ENCODE measurements around the gene ZNF423. TPM values are rescaled to one million over a fixed set of nuclear protein-coding genes. Genes with fewer than 3 reads are reported as not detected.

ZNF423 gene
- polyA plus RNA-seq, 1 donor from 2014 or later, result 4.5 TPM

DNA sequence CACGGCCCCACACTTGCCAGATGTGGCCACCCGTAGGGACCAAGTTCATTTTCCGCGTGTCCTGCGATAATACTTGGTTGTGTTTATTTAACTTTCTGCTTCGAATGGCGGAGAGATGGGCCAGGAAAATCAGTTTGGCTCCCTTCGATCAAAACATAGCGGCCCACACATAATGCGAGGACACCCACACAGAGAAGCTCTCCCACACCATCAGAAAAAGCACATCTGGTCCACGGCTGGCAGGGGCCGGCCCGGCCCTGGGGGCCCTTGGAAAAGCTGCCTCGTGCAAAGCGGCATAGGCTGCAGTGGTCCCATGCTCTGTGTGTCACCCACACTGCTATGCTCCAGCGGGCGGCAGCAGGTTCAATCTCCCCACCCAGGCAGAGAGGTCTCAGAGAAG is 46.9 kb downstream of the ZNF423 start:
- Histone ChIP-seq H3K36me3 (ENCODE audit: insufficient read depth, low read length) (no peaks in the 10 kb centered on the region), H3K27ac (ENCODE audit: low read length) (no peak overlapping the region), H3K9me2 (ENCODE audit: insufficient read depth, low read length) (no peaks in the 10 kb centered on the region), H4K20me1 (ENCODE audit: insufficient read depth) (no peaks in the 10 kb centered on the region), H3K9me3 (ENCODE audit: low read length) (no peaks in the 10 kb centered on the region), H3F3A (ENCODE audit: insufficient read depth, low read length, poor library complexity, severe bottlenecking) (no peaks in the 10 kb centered on the region), H3K4me2 (ENCODE audit: low read length) (no peak overlapping the region), H3K9ac (ENCODE audit: low read length) (no peak overlapping the region), H3K79me2 (replicated peaks; ENCODE audit: insufficient read depth, low read length) (no peaks in the 10 kb centered on the region), H3K4me3 (ENCODE audit: low read length) (no peak overlapping the region), H3K27me3 (ENCODE audit: insufficient read depth, low read depth, low read length) (no peaks in the 10 kb centered on the region), H2AFZ (ENCODE audit: low read depth, low read length) (no peak overlapping the region)
- TF ChIP-seq EZH2 (IDR thresholded peaks at IDR 0.05; ENCODE audit: borderline replicate concordance, insufficient read depth, low read length, poor library complexity, severe bottlenecking) (no peak), SMC3 (conservative IDR thresholded peaks at IDR 0.05; ENCODE audit: poor library complexity) (no peak)

DNA sequence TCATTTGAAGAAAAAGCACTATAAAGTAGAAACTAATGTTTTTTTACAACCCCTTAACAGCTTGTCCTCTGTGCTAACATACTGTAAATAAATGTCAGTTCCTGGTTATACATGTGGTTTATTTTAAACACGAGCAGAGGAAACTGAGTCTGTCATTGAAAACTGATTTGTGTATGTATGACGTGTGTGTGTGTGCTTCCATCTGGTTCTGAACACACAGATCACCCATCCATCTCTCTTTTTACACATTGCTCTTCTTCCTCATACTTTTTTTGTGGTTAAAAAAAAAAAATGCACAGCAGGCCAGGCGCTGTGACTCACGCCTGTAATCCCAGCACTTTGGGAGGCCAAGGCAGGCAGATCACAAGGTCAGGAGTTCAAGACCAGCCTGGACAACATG is 49.5 kb downstream of the ZNF423 start:
- Histone ChIP-seq H3F3A (ENCODE audit: insufficient read depth, low read length, poor library complexity, severe bottlenecking) (no peaks in the 10 kb centered on the region), H4K20me1 (ENCODE audit: insufficient read depth) (no peaks in the 10 kb centered on the region), H2AFZ (ENCODE audit: low read depth, low read length) (no peak overlapping the region), H3K79me2 (replicated peaks; ENCODE audit: insufficient read depth, low read length) (peaks cover 3% of the 10 kb centered on the region), H3K27ac (ENCODE audit: low read length) (no peak overlapping the region), H3K4me2 (ENCODE audit: low read length) (no peak overlapping the region), H3K4me3 (ENCODE audit: low read length) (no peak overlapping the region), H3K36me3 (ENCODE audit: insufficient read depth, low read length) (no peaks in the 10 kb centered on the region), H3K9me3 (ENCODE audit: low read length) (no peaks in the 10 kb centered on the region), H3K9me2 (ENCODE audit: insufficient read depth, low read length) (no peaks in the 10 kb centered on the region), H3K9ac (ENCODE audit: low read length) (no peak overlapping the region), H3K27me3 (ENCODE audit: insufficient read depth, low read depth, low read length) (no peaks in the 10 kb centered on the region)
- TF ChIP-seq MXI1 (conservative IDR thresholded peaks at IDR 0.05; ENCODE audit: poor library complexity, severe bottlenecking) (no peak), RAD21 (conservative IDR thresholded peaks at IDR 0.05) (no peak), EP300 (conservative IDR thresholded peaks at IDR 0.05; ENCODE audit: poor library complexity, severe bottlenecking) (no peak), TAF1 (IDR thresholded peaks at IDR 0.05; ENCODE audit: low read depth) (no peak), EZH2 (IDR thresholded peaks at IDR 0.05; ENCODE audit: borderline replicate concordance, insufficient read depth, low read length, poor library complexity, severe bottlenecking) (no peak), SMC3 (conservative IDR thresholded peaks at IDR 0.05; ENCODE audit: poor library complexity) (no peak), POLR2AphosphoS5 (IDR thresholded peaks at IDR 0.05) (no peak)
- TF ChIP-seq, protein P1, sequence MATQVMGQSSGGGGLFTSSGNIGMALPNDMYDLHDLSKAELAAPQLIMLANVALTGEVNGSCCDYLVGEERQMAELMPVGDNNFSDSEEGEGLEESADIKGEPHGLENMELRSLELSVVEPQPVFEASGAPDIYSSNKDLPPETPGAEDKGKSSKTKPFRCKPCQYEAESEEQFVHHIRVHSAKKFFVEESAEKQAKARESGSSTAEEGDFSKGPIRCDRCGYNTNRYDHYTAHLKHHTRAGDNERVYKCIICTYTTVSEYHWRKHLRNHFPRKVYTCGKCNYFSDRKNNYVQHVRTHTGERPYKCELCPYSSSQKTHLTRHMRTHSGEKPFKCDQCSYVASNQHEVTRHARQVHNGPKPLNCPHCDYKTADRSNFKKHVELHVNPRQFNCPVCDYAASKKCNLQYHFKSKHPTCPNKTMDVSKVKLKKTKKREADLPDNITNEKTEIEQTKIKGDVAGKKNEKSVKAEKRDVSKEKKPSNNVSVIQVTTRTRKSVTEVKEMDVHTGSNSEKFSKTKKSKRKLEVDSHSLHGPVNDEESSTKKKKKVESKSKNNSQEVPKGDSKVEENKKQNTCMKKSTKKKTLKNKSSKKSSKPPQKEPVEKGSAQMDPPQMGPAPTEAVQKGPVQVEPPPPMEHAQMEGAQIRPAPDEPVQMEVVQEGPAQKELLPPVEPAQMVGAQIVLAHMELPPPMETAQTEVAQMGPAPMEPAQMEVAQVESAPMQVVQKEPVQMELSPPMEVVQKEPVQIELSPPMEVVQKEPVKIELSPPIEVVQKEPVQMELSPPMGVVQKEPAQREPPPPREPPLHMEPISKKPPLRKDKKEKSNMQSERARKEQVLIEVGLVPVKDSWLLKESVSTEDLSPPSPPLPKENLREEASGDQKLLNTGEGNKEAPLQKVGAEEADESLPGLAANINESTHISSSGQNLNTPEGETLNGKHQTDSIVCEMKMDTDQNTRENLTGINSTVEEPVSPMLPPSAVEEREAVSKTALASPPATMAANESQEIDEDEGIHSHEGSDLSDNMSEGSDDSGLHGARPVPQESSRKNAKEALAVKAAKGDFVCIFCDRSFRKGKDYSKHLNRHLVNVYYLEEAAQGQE (IDR thresholded peaks at IDR 0.05; ENCODE audit: borderline replicate concordance), result no peak
- TF ChIP-seq, protein P2, sequence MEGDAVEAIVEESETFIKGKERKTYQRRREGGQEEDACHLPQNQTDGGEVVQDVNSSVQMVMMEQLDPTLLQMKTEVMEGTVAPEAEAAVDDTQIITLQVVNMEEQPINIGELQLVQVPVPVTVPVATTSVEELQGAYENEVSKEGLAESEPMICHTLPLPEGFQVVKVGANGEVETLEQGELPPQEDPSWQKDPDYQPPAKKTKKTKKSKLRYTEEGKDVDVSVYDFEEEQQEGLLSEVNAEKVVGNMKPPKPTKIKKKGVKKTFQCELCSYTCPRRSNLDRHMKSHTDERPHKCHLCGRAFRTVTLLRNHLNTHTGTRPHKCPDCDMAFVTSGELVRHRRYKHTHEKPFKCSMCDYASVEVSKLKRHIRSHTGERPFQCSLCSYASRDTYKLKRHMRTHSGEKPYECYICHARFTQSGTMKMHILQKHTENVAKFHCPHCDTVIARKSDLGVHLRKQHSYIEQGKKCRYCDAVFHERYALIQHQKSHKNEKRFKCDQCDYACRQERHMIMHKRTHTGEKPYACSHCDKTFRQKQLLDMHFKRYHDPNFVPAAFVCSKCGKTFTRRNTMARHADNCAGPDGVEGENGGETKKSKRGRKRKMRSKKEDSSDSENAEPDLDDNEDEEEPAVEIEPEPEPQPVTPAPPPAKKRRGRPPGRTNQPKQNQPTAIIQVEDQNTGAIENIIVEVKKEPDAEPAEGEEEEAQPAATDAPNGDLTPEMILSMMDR (IDR thresholded peaks at IDR 0.05; ENCODE audit: poor library complexity, severe bottlenecking), result no peak

DNA sequence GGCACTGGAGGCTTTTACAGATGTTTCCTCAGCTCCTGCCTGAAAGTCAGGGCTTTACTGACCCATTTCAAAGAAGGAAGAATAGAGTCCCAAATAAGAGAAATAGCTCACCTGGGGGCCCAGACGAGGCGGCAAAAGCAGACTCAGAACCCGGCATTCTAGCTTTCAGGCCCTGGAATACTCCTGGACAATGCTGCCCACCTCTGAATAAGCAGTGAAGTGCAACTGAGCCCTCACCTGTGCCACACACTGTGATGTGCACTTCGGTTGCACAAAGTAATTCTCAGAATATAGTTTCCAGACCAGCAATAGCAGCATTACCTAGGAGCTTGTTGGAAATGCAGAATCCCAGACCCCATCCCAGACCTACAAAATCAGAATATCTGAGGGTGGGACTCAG is 54.6 kb downstream of the ZNF423 start:
- no peak overlapping the region for H2AFZ ChIP-seq (ENCODE audit: low read depth, low read length)
- H3K36me3 ChIP-seq (ENCODE audit: insufficient read depth, low read length), result no peaks in the 10 kb centered on the region
- no peak overlapping the region for H3K9ac ChIP-seq (ENCODE audit: low read length)
- TF ChIP-seq, protein P2 (IDR thresholded peaks at IDR 0.05; ENCODE audit: poor library complexity, severe bottlenecking), result no peak
- TF ChIP-seq EP300 (conservative IDR thresholded peaks at IDR 0.05; ENCODE audit: poor library complexity, severe bottlenecking), result no peak
- no peak for TF ChIP-seq POLR2AphosphoS5 (IDR thresholded peaks at IDR 0.05)
- TF ChIP-seq, protein P1 (IDR thresholded peaks at IDR 0.05; ENCODE audit: borderline replicate concordance), result no peak
- TF ChIP-seq TAF1 (IDR thresholded peaks at IDR 0.05; ENCODE audit: low read depth), result no peak
- no peak for TF ChIP-seq SMC3 (conservative IDR thresholded peaks at IDR 0.05; ENCODE audit: poor library complexity)
- no peak for TF ChIP-seq EZH2 (IDR thresholded peaks at IDR 0.05; ENCODE audit: borderline replicate concordance, insufficient read depth, low read length, poor library complexity, severe bottlenecking)
- TF ChIP-seq MXI1 (conservative IDR thresholded peaks at IDR 0.05; ENCODE audit: poor library complexity, severe bottlenecking), result no peak
- no peak for TF ChIP-seq RAD21 (conservative IDR thresholded peaks at IDR 0.05)
- H3K9me3 ChIP-seq (ENCODE audit: low read length), result no peaks in the 10 kb centered on the region
- H3K9me2 ChIP-seq (ENCODE audit: insufficient read depth, low read length), result no peaks in the 10 kb centered on the region
- no peak overlapping the region for H3K4me3 ChIP-seq (ENCODE audit: low read length)
- no peak overlapping the region for H3K4me2 ChIP-seq (ENCODE audit: low read length)
- no peaks in the 10 kb centered on the region for H3K27me3 ChIP-seq (ENCODE audit: insufficient read depth, low read depth, low read length)
- H3F3A ChIP-seq (ENCODE audit: insufficient read depth, low read length, poor library complexity, severe bottlenecking), result no peaks in the 10 kb centered on the region
- H3K27ac ChIP-seq (ENCODE audit: low read length), result no peak overlapping the region
- H4K20me1 ChIP-seq (ENCODE audit: insufficient read depth), result no peaks in the 10 kb centered on the region
- peaks cover 5% of the 10 kb centered on the region for H3K79me2 ChIP-seq (replicated peaks; ENCODE audit: insufficient read depth, low read length)
